ENCODE data around the gene RAB11FIP5. TPM values are rescaled to one million over a fixed set of nuclear protein-coding genes. Genes with fewer than 3 reads are reported as not detected.
"Not testable (repeated sequence)": the region's sequence is repeated elsewhere in the genome, so short reads cannot be mapped to it uniquely, and the experiment has no call there.

RAB11FIP5 gene
- total and polyA plus RNA-seq, 4 donors = 14.4 to 51.5 (median 36.2) TPM

DNA sequence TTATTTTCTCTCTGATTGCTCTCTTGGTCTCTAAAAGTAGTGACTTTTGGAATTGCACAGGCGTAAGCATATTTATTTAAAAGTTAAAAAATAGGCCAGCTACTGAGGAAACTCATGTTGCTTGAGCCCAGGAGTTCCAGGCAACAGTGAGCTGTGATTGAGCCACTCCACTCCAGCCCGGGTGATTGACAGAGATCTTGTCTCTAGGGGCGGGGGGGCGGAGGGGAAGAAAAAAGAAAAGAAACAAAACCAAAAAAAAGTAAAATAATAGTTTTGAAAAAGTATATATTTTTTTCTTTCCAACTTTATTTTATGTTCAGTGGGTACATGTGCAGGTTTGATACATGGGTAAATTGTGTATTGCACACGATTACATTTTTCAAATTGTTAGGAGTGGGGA, 18.0 kb upstream of the RAB11FIP5 start:
- H3K27ac ChIP-seq (ENCODE audit: low read depth in 1 of 2, low read length in 2 of 2) = no peak overlapping the region
- ATAC-seq (ENCODE audit: low FRiP score) (no peak), DNase-seq (no peak)
- no peaks in the 10 kb centered on the region for H3K27me3 ChIP-seq (ENCODE audit: control insufficient read depth in 1 of 2, insufficient read depth in 2 of 2, low read length in 1 of 2)
- no peaks in the 10 kb centered on the region for H3K9me3 ChIP-seq (ENCODE audit: control insufficient read depth, low read length)
- intact Hi-C loops (cut with DNase I) = no loop called here
- 73 to 81% methylated on average over 5 of the region's 5 CpGs for WGBS, 2 donors
- no peaks in the 10 kb centered on the region for H3K36me3 ChIP-seq (ENCODE audit: control insufficient read depth in 1 of 2, insufficient read depth in 2 of 2, low read length in 1 of 2)
- H3K4me3 ChIP-seq (ENCODE audit: low read length in 2 of 2) = no peak overlapping the region
- no peaks in the 10 kb centered on the region for H3K4me1 ChIP-seq (ENCODE audit: control insufficient read depth in 1 of 2, insufficient read depth in 2 of 2, low read length in 2 of 2)

DNA sequence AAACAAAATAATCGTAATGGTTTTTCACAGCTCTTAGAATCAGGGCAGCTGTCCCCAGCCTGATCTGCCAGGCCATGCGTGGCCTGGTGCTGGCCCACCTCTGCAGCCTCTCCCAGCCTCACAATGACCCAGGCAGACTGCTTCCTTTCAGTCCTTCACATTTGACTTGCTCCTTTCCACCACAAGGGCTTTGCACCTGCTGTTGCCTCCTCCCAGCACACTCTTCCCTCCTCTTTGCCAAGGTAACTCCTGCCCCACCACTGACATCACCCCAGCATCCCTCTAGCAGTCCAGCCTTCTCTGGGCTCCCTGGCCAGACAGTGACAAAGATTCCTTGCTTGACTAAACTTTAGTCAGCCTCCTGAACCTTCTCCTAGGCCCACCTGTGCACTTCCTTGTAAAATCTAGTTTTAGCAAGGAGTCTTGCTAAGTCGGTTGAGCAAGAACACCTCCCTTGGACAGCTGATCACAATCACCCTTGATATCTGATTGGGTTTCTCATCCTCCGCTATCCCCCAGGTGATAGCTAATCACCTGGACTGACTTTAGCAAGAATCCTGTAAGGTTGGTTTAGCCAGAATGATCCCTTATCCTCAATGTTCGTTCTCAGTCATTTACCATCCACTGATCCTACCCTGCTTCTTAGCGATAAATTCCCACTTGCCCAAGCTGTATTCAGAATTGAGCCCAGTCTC, 16.2 kb upstream of the RAB11FIP5 start:
- Histone ChIP-seq H3K27me3 (ENCODE audit: control insufficient read depth in 1 of 2, insufficient read depth in 2 of 2, low read length in 1 of 2) (no peaks in the 10 kb centered on the region), H3K36me3 (ENCODE audit: control insufficient read depth in 1 of 2, insufficient read depth in 2 of 2, low read length in 1 of 2) (no peaks in the 10 kb centered on the region), H3K4me1 (ENCODE audit: control insufficient read depth in 1 of 2, insufficient read depth in 2 of 2, low read length in 2 of 2) (no peaks in the 10 kb centered on the region), H3K4me3 (ENCODE audit: low read length in 2 of 2) (no peak overlapping the region), H3K27ac (ENCODE audit: low read depth in 1 of 2, low read length in 2 of 2) (no peak overlapping the region), H3K9me3 (ENCODE audit: control insufficient read depth, low read length) (no peaks in the 10 kb centered on the region)
- WGBS, 2 donors = 87 to 94% methylated on average over 6 of the region's 6 CpGs
- no peak for ATAC-seq (ENCODE audit: low FRiP score)
- DNase-seq = no peak
- intact Hi-C loops (cut with DNase I) = no loop called here

DNA sequence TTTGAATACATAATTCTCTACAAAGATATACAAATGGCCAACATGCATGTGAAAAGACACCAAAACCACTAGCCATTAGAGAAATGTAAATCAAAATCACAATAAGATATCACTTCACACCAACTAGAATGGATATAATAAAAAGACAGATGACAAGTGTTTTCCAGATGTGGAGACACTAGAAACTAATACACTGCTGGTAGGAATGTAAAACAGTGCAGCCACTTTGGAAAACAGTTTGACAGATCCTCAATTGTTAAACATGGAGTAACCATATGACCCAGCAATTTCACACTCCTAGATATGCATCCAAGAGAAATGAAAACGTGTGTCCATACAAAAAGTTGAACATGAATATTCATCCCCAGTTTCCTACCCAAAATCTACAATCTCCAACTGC, 9.8 kb upstream of the RAB11FIP5 start:
- H3K36me3 ChIP-seq (ENCODE audit: control insufficient read depth in 1 of 2, insufficient read depth in 2 of 2, low read length in 1 of 2) = no peaks in the 10 kb centered on the region
- no peaks in the 10 kb centered on the region for H3K27me3 ChIP-seq (ENCODE audit: control insufficient read depth in 1 of 2, insufficient read depth in 2 of 2, low read length in 1 of 2)
- no peak overlapping the region for H3K4me3 ChIP-seq (ENCODE audit: low read length in 2 of 2)
- intact Hi-C loops (cut with DNase I) = loop anchor here in 1 of 2 donors (5.0 kb wide), 1 partner anchor 35 kb away; no protein-coding TSS in a partner anchor
- no peaks in the 10 kb centered on the region for H3K4me1 ChIP-seq (ENCODE audit: control insufficient read depth in 1 of 2, insufficient read depth in 2 of 2, low read length in 2 of 2)
- no peak for DNase-seq
- H3K27ac ChIP-seq (ENCODE audit: low read depth in 1 of 2, low read length in 2 of 2) = no peak overlapping the region
- no peak for ATAC-seq (ENCODE audit: low FRiP score)
- WGBS, 2 donors = 15 to 31% methylated on average over 1 of the region's 1 CpG
- H3K9me3 ChIP-seq (ENCODE audit: control insufficient read depth, low read length) = no peaks in the 10 kb centered on the region

DNA sequence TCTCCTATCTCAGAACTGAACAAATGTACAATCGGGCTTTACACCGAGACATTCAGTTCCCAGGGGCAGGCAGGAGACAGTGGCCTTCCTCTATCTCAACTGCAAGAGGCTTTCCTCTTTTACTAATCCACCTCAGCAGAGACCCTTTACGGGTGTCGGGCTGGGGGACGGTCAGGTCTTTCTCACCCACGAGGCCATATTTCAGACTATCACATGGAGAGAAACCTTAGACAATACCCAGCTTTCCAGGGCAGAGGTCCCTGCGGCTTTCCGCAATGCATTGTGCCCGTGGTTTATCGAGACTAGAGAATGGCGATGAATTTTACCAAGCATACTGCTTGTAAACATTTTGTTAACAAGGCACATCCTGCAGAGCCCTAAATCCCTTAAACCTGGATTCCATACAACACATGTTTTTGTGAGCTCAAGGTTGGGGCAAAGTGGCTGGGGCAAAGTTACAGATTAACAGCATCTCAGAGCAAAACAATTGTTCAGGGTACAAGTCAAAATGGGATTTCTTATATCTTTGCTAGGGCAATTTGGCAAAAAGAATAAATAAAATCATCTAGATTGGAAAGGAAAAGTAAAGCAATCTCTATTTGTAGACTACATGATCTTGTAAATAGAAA, 7.0 kb upstream of the RAB11FIP5 start:
- not testable (repeated sequence) for H3K9me3 ChIP-seq (ENCODE audit: control insufficient read depth, low read length); H3K27ac ChIP-seq (ENCODE audit: low read depth in 1 of 2, low read length in 2 of 2); DNase-seq; ATAC-seq (ENCODE audit: low FRiP score); H3K27me3 ChIP-seq (ENCODE audit: control insufficient read depth in 1 of 2, insufficient read depth in 2 of 2, low read length in 1 of 2); H3K4me1 ChIP-seq (ENCODE audit: control insufficient read depth in 1 of 2, insufficient read depth in 2 of 2, low read length in 2 of 2); H3K36me3 ChIP-seq (ENCODE audit: control insufficient read depth in 1 of 2, insufficient read depth in 2 of 2, low read length in 1 of 2); H3K4me3 ChIP-seq (ENCODE audit: low read length in 2 of 2)
- intact Hi-C loops (cut with DNase I) = loop anchor here in 1 of 2 donors (5.0 kb wide), 2 partner anchors 32 to 38 kb away; no protein-coding TSS in a partner anchor
- 88 to 89% methylated on average over 11 of the region's 11 CpGs for WGBS, 2 donors

DNA sequence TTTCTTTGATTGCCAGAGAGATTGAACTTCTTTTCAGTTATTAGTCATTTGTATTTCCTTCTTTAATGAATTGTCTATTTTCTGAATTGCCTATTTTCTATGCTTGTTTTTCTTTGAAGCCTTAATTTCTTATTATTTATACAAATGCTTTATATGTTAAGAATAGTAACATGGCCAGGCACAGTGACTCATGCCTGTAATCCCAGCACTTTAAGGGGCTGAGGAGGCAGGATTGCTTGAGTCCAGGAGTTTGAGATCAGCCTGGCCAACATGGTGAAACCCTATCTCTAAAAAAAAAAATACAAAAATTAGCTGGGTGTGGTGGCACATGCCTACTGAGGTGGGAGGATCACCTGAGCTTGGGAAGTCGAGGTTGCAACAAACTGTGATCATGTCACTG, 4.7 kb upstream of the RAB11FIP5 start:
- WGBS, 2 donors = 83 to 95% methylated on average over 1 of the region's 1 CpG
- intact Hi-C loops (cut with DNase I) = loop anchor here in 1 of 2 donors (5.0 kb wide), 1 partner anchor 40 kb away; no protein-coding TSS in a partner anchor
- DNase-seq (no peak), ATAC-seq (ENCODE audit: low FRiP score) (no peak)
- no peaks in the 10 kb centered on the region for H3K27me3 ChIP-seq (ENCODE audit: control insufficient read depth in 1 of 2, insufficient read depth in 2 of 2, low read length in 1 of 2)
- no peaks in the 10 kb centered on the region for H3K36me3 ChIP-seq (ENCODE audit: control insufficient read depth in 1 of 2, insufficient read depth in 2 of 2, low read length in 1 of 2)
- no peaks in the 10 kb centered on the region for H3K9me3 ChIP-seq (ENCODE audit: control insufficient read depth, low read length)
- no peak overlapping the region for H3K27ac ChIP-seq (ENCODE audit: low read depth in 1 of 2, low read length in 2 of 2)
- H3K4me1 ChIP-seq (ENCODE audit: control insufficient read depth in 1 of 2, insufficient read depth in 2 of 2, low read length in 2 of 2) = no peaks in the 10 kb centered on the region
- H3K4me3 ChIP-seq (ENCODE audit: low read length in 2 of 2) = no peak overlapping the region

DNA sequence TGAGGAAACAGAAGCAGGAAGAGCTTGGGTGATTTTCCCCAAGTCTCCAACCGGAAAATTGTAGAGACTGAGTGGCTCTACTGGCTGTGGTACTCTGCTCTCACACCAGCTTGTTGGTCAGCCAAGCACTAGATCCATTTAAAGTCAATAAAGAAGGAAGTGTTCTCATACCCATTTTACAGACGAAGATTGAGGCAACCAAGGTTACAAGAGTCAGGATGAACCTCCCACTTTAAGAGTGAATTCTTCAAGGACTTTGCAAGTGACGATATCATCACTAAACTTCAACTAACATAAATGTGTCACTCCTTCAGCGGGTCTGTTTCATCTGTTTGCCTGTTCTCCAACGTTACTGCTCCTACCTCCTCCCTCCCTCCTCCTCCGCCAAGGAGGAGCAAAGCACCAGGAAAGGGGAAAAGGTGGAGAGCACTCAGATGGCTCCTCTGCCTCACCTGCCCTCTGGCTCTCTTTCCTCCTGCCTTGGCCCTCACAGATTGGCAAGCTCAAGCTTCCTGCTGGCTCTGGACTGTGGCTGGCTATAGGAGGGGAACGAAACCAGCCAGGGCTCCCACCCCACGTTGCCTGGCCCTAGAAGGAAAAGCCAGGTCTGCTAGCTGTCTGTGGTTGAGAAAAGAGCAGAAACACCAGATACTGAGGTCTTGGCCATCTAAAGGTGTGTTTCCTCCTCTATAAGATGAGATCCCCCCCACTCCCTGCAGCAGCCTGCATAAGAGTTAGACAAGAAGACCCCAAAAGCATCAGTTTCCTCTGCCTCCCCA, 3.6 kb upstream of the RAB11FIP5 start:
- Histone ChIP-seq H3K4me3 (ENCODE audit: low read length in 2 of 2) (no peak overlapping the region), H3K4me1 (ENCODE audit: control insufficient read depth in 1 of 2, insufficient read depth in 2 of 2, low read length in 2 of 2) (no peaks in the 10 kb centered on the region), H3K27me3 (ENCODE audit: control insufficient read depth in 1 of 2, insufficient read depth in 2 of 2, low read length in 1 of 2) (no peaks in the 10 kb centered on the region), H3K9me3 (ENCODE audit: control insufficient read depth, low read length) (no peaks in the 10 kb centered on the region), H3K27ac (ENCODE audit: low read depth in 1 of 2, low read length in 2 of 2) (no peak overlapping the region), H3K36me3 (ENCODE audit: control insufficient read depth in 1 of 2, insufficient read depth in 2 of 2, low read length in 1 of 2) (no peaks in the 10 kb centered on the region)
- intact Hi-C loops (cut with DNase I) = loop anchor here in 1 of 2 donors (5.0 kb wide), 1 partner anchor 41 kb away; no protein-coding TSS in a partner anchor
- ATAC-seq (ENCODE audit: low FRiP score) (no peak), DNase-seq (no peak)
- 68 to 71% methylated on average over 7 to 8 of the region's 8 CpGs for WGBS, 2 donors

DNA sequence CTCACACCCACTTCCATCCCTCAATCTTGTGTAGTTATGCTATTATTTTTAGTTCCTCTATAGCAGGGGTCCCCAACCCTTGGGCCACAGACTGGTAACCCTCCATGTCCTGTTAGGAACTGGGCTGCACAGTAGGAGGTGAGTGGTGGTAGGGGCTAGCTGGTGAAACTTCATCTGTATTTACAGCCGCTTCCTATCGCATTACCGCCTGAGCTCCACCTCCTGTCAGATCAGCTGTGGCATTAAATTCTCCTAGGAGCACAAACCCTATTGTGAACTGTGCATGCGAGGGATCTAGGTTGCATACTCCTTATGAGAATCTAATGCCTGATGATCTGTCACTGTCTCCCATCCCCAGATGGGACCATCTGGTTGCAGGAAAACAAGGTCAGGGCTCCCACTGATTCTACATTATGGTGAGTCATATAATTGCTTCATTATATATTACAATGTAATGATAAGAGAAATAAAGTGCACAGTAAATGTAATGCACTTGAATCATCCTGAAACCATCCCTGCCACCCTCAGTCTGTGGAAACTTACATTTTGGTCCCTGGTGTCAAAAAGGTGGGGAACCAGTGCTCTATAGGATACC, 1.6 kb upstream of the RAB11FIP5 start:
- H3K4me3 ChIP-seq (ENCODE audit: low read length in 2 of 2) = no peak overlapping the region
- H3K27ac ChIP-seq (ENCODE audit: low read depth in 1 of 2, low read length in 2 of 2) = no peak overlapping the region
- 91 to 93% methylated on average over 4 of the region's 4 CpGs for WGBS, 2 donors
- intact Hi-C loops (cut with DNase I) = no loop called here
- ATAC-seq (ENCODE audit: low FRiP score) (no peak), DNase-seq (no peak)
- no peaks in the 10 kb centered on the region for H3K9me3 ChIP-seq (ENCODE audit: control insufficient read depth, low read length)
- no peaks in the 10 kb centered on the region for H3K27me3 ChIP-seq (ENCODE audit: control insufficient read depth in 1 of 2, insufficient read depth in 2 of 2, low read length in 1 of 2)
- no peaks in the 10 kb centered on the region for H3K36me3 ChIP-seq (ENCODE audit: control insufficient read depth in 1 of 2, insufficient read depth in 2 of 2, low read length in 1 of 2)
- H3K4me1 ChIP-seq (ENCODE audit: control insufficient read depth in 1 of 2, insufficient read depth in 2 of 2, low read length in 2 of 2) = no peaks in the 10 kb centered on the region

DNA sequence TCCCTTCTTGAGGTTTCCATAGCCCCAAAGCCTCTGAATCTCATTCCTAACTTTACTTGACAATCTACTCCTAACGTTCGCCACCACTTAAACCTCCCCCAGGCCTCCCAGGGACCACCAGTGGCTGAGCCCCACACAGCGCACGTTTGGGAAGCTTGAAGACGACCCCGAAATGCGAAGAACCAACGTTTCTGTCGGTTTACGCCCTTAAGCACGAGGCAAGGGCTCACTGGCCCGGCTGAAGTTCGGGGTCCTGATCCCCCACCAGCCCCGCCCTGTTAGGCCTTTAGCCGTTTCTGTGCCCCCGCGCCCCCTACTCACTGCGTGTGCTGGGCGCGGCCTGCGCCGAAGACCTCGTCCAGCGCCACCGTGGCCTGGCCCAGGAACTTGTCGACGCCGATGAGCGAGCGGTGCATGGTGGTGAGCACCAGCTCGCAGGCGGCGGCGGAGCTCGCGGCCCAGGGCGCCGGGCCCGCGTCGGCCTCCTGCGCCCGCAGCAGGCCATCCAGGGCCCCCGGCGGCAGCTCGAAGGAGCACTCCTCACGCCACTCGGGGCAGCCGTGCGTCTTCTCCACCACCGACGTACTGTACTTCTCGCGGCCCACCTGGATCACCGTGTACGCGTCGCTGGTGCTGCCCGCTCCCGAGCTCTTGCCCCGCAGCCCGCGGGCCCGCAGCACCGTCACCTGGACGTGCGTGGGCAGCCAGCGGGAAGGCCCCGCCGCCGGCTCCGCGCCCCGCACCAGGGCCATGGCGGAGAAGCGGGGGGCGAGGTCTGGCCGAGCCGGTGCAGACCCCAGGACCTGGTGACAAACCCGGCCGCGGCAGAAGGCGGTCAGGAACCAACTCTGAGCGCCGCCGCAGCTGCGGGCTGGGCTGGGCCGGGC, 479 bp downstream of the RAB11FIP5 start:
- intact Hi-C loops (cut with DNase I) = no loop called here
- peak overlapping the region; percentile 80 to 99 for H3K4me3 ChIP-seq (ENCODE audit: low read length in 2 of 2)
- no peaks in the 10 kb centered on the region for H3K27me3 ChIP-seq (ENCODE audit: control insufficient read depth in 1 of 2, insufficient read depth in 2 of 2, low read length in 1 of 2)
- H3K36me3 ChIP-seq (ENCODE audit: control insufficient read depth in 1 of 2, insufficient read depth in 2 of 2, low read length in 1 of 2) = no peaks in the 10 kb centered on the region
- H3K9me3 ChIP-seq (ENCODE audit: control insufficient read depth, low read length) = no peaks in the 10 kb centered on the region
- H3K27ac ChIP-seq (ENCODE audit: low read depth in 1 of 2, low read length in 2 of 2) = peak overlapping the region; percentile 78 to 92
- no peaks in the 10 kb centered on the region for H3K4me1 ChIP-seq (ENCODE audit: control insufficient read depth in 1 of 2, insufficient read depth in 2 of 2, low read length in 2 of 2)
- DNase-seq (peak; percentile 55 to 79), ATAC-seq (ENCODE audit: low FRiP score) (peak; percentile 55)
- 0 to 1% methylated on average over 68 to 88 of the region's 88 CpGs for WGBS, 2 donors

Measured in aorta (tissue), 5 donors.